BE2C (cell line): Measurements from ENCODE around the gene SENP1.

Source experiments
- DNase-seq: peaks from one replicate; pipeline ENCODE4 v3.0.0-alpha.2; 2020
- H3K27me3 ChIP-seq: fragments of 250-450 bp; sonication (Bioruptor Pico); 2 replicates; pipeline ENCODE4 v1.5.1; 2020; ENCODE audit warnings: mild to moderate bottlenecking
- H3K36me3 ChIP-seq: fragments of 250-450 bp; sonication (Bioruptor Pico); 2 replicates; pipeline ENCODE4 v1.5.1; 2020; ENCODE audit warnings: mild to moderate bottlenecking
- H3K4me1 ChIP-seq: fragments of 250-450 bp; sonication (Bioruptor Pico); 2 replicates; pipeline ENCODE4 v1.5.1; 2020
- H3K4me3 ChIP-seq: 2 replicates; pipeline ENCODE4 v1.5.1; 2011; ENCODE audit warnings: low read depth, low read length
- H3K9me3 ChIP-seq: fragments of 250-450 bp; sonication (Bioruptor Pico); 2 replicates; pipeline ENCODE4 v1.5.1; 2020
- CTCF ChIP-seq: IDR thresholded peaks from 2 replicates; pipeline ENCODE4 v1.5.1; 2012; ENCODE audit warnings: mild to moderate bottlenecking, low read depth, low read length

The SENP1 gene

GRCh38 chr12:48041591-48042423, 64.1 kb downstream of the SENP1 start:
- DNase-seq, result no peak
- Histone ChIP-seq H3K27me3 (no peaks in the 10 kb centered on the region), H3K36me3 (peaks cover 16% of the 10 kb centered on the region), H3K4me3 (no peak overlapping the region), H3K4me1 (no peaks in the 10 kb centered on the region), H3K9me3 (no peaks in the 10 kb centered on the region)
- no peak for TF ChIP-seq CTCF

GRCh38 chr12:48040354-48040753, 65.5 kb downstream of the SENP1 start:
- DNase-seq, result no peak
- Histone ChIP-seq H3K4me1 (no peaks in the 10 kb centered on the region), H3K27me3 (no peaks in the 10 kb centered on the region), H3K36me3 (peaks cover 9% of the 10 kb centered on the region), H3K9me3 (no peaks in the 10 kb centered on the region), H3K4me3 (no peak overlapping the region)
- no peak for TF ChIP-seq CTCF

GRCh38 chr12:48039151-48039550, 66.7 kb downstream of the SENP1 start:
- H3K36me3 ChIP-seq, result no peaks in the 10 kb centered on the region
- no peak overlapping the region for H3K4me3 ChIP-seq
- no peaks in the 10 kb centered on the region for H3K4me1 ChIP-seq
- H3K9me3 ChIP-seq, result no peaks in the 10 kb centered on the region; the same call in 1 of the 2 replicates
- no peak for DNase-seq
- TF ChIP-seq CTCF, result no peak
- no peaks in the 10 kb centered on the region for H3K27me3 ChIP-seq

GRCh38 chr12:48038085-48038484, 67.8 kb downstream of the SENP1 start:
- no peak for TF ChIP-seq CTCF
- DNase-seq, result no peak
- no peaks in the 10 kb centered on the region; the same call in 1 of the 2 replicates for H3K9me3 ChIP-seq
- H3K36me3 ChIP-seq, result no peaks in the 10 kb centered on the region
- no peak overlapping the region for H3K4me3 ChIP-seq
- H3K27me3 ChIP-seq, result no peaks in the 10 kb centered on the region
- no peaks in the 10 kb centered on the region for H3K4me1 ChIP-seq

- H3K4me3 ChIP-seq, result no peak overlapping the region
- no peaks in the 10 kb centered on the region; the same call in 1 of the 2 replicates for H3K9me3 ChIP-seq
- no peaks in the 10 kb centered on the region for H3K4me1 ChIP-seq
- DNase-seq, result no peak
- H3K36me3 ChIP-seq, result no peaks in the 10 kb centered on the region
- TF ChIP-seq CTCF, result no peak
- H3K27me3 ChIP-seq, result no peaks in the 10 kb centered on the region
Measured at GRCh38 chr12:48037267-48037915, 68.5 kb downstream of the SENP1 start.

- Histone ChIP-seq H3K4me3 (no peak overlapping the region), H3K36me3 (no peaks in the 10 kb centered on the region), H3K27me3 (no peaks in the 10 kb centered on the region), H3K9me3 (no peaks in the 10 kb centered on the region; the same call in 1 of the 2 replicates), H3K4me1 (no peaks in the 10 kb centered on the region)
- no peak for DNase-seq
- no peak for TF ChIP-seq CTCF
Measured at GRCh38 chr12:48036818-48037217, 69.1 kb downstream of the SENP1 start.
